HepG2 (cell line): ENCODE results near the gene ITGB3.

Experiments
- ATF7-NPFF ChIP-seq: sonication (generic); formaldehyde crosslinking; IDR thresholded peaks from 2 replicates; pipeline ENCODE4 v1.8.1; 2023; ENCODE audit warnings: mild to moderate bottlenecking, low read depth, missing genetic modification reagents, moderate library complexity
- CTCF ChIP-seq: sonication (generic); formaldehyde crosslinking; IDR thresholded peaks from 2 replicates; pipeline ENCODE4 v1.5.0; 2020; ENCODE audit warnings: mild to moderate bottlenecking, missing genetic modification reagents, moderate library complexity
- GPBP1L1 ChIP-seq: sonication (generic); formaldehyde crosslinking; IDR thresholded peaks from 2 replicates; pipeline ENCODE4 v1.5.0; 2020; ENCODE audit warnings: mild to moderate bottlenecking, missing genetic modification reagents
- MAX ChIP-seq: IDR thresholded peaks from 2 replicates; pipeline ENCODE4 v1.6.1; 2012; ENCODE audit warnings: inconsistent platforms
- SMAD1 ChIP-seq: sonication (generic); formaldehyde crosslinking; IDR thresholded peaks from 2 replicates; pipeline ENCODE4 v1.4.0; 2020; ENCODE audit warnings: missing genetic modification reagents, low read depth, mild to moderate bottlenecking, borderline replicate concordance
- THRA ChIP-seq: sonication (generic); formaldehyde crosslinking; IDR thresholded peaks from 2 replicates; pipeline ENCODE4 v1.4.0; 2020; ENCODE audit warnings: missing genetic modification reagents, borderline replicate concordance
- ZNF10 ChIP-seq: sonication (generic); formaldehyde crosslinking; IDR thresholded peaks from 2 replicates; pipeline ENCODE4 v1.4.0; 2020; ENCODE audit warnings: mild to moderate bottlenecking, low read depth, missing genetic modification reagents, borderline replicate concordance
- ZNF800 ChIP-seq: sonication (generic); formaldehyde crosslinking; IDR thresholded peaks from 2 replicates; pipeline ENCODE4 v1.4.0; 2020; ENCODE audit warnings: missing genetic modification reagents

GRCh38 chr17:47290870-47291241, 37.2 kb downstream of the ITGB3 start:
- no peak for TF ChIP-seq THRA (CRISPR knock-in tag)
- no peak for TF ChIP-seq GPBP1L1
- TF ChIP-seq ZNF10 (CRISPR knock-in tag), result no peak
- no peak for TF ChIP-seq CTCF (CRISPR knock-in tag)
- TF ChIP-seq SMAD1 (CRISPR knock-in tag), result no peak
- no peak for TF ChIP-seq MAX
- TF ChIP-seq ZNF800 (CRISPR knock-in tag), result no peak
- no peak for TF ChIP-seq ATF7-NPFF (CRISPR knock-in tag)
